PC-3 (cell line): ENCODE results near the gene ATP1A2.

Experiments
- CTCF ChIP-seq: fragments of 300-600 bp; sonication (generic); conservative IDR thresholded peaks from 2 replicates; pipeline ENCODE4 v1.5.1; 2017; ENCODE audit warnings: antibody characterized with exemption, low read depth, mild to moderate bottlenecking, low read length
- EZH2 ChIP-seq: fragments of 300-600 bp; sonication (generic); IDR thresholded peaks from one replicate; pipeline ENCODE4 v1.6.1; 2017; ENCODE audit warnings: antibody characterized with exemption, mild to moderate bottlenecking, low read length; ENCODE audit not compliant: unreplicated experiment
- EZH2phosphoT487 ChIP-seq: fragments of 300-600 bp; sonication (generic); IDR thresholded peaks from 2 replicates; pipeline ENCODE4 v1.6.1; 2018; ENCODE audit warnings: mild to moderate bottlenecking, antibody characterized with exemption, low read length, borderline replicate concordance

GRCh38 chr1:160144921-160145320 lies 29.4 kb downstream of the ATP1A2 start:
- TF ChIP-seq EZH2phosphoT487 (no peak), CTCF (no peak), EZH2 (no peak)
